ENCODE data around the gene SMPD3.

SMPD3 gene

GRCh38 chr16:68417711-68418301 is 30.5 kb downstream of the SMPD3 start:
- H3K36me3 ChIP-seq (ENCODE audit: control insufficient read depth, insufficient read depth, low read length) = no peaks in the 10 kb centered on the region
- no peak overlapping the region for H3K27ac ChIP-seq (ENCODE audit: low read depth, low read length)
- H3K9ac ChIP-seq (ENCODE audit: low read depth, low read length) = no peak overlapping the region
- H3K9me3 ChIP-seq (ENCODE audit: control insufficient read depth, insufficient read depth, low read length) = no peaks in the 10 kb centered on the region
- H3K27me3 ChIP-seq (ENCODE audit: control insufficient read depth, insufficient read depth, low read length) = no peaks in the 10 kb centered on the region
- no peaks in the 10 kb centered on the region for H3K4me1 ChIP-seq (ENCODE audit: control insufficient read depth, insufficient read depth, low read length)
- H3K4me3 ChIP-seq (ENCODE audit: low read depth, low read length) = no peak overlapping the region

DNA sequence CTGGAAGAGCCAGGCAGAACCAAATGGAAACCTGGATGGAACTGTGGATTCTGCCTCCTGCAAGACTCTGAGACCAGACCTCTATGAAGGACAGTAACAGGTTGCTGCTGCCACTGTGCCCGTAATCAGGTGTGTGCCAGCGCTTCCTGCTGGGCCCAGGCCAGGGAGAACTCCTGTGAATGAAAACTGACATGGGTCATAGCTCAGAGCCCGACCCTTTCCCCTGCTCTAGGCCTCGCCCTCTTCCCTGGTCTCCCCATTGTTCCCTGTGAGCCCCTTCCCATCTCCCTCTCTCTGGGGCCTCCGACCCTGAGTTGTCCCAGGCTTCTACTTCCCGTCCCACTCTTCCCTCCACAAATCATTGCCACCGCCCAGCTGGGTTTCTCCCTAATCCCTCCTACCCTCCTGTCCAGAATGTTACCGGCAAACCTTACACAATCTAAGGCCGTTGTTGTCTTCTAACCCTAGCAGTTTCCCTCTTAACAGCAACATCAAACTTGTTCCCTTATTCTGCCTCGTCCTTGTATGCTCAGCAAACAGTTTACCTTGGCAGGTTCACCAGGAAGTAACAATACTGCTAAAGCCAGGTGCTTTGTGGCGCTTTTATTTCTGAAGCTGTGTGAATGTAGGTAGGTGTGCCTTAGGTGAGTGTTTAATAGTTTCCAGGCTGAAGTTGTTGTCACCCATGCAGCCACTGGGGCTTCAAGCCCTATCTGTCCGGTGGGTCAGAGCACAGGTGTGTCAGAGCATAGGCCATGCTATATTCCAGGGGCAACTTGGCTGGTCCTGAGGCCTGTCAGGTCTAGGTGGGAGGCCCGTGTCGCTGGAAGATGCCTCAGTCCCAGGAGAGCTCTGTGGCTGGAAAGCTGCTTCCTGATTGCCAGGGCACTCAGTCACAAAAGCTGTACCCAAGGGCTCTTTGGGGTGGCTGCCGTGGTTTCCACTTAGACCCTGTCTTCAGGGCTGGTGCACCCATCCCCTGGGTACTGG is 32.0 kb downstream of the SMPD3 start:
- Histone ChIP-seq H3K27ac (ENCODE audit: low read depth, low read length) (no peak overlapping the region), H3K9ac (ENCODE audit: low read depth, low read length) (no peak overlapping the region), H3K4me3 (ENCODE audit: low read depth, low read length) (no peak overlapping the region), H3K36me3 (ENCODE audit: control insufficient read depth, insufficient read depth, low read length) (no peaks in the 10 kb centered on the region), H3K4me1 (ENCODE audit: control insufficient read depth, insufficient read depth, low read length) (no peaks in the 10 kb centered on the region), H3K27me3 (ENCODE audit: control insufficient read depth, insufficient read depth, low read length) (no peaks in the 10 kb centered on the region), H3K9me3 (ENCODE audit: control insufficient read depth, insufficient read depth, low read length) (no peaks in the 10 kb centered on the region)

DNA sequence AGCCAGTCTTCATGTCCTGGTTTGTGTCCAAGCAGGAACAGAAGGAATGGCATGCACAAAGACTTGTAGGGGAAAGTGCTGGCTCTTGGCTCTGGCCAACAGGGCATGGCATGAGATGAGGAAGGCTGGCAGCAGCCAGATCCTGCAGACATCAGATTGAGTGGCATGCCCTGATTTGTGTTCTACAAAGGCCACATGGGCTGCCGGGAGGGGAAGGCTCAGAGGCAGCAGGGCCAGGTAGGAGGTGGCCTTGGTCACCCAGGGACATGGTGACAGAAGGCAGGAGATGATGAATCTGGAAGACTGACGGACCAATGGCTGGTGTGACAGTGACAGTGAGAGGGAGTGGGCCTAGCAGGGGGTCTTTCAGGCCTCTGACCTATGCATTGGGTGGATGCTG is 33.7 kb downstream of the SMPD3 start:
- no peak overlapping the region for H3K9ac ChIP-seq (ENCODE audit: low read depth, low read length)
- H3K27ac ChIP-seq (ENCODE audit: low read depth, low read length) = no peak overlapping the region
- H3K4me1 ChIP-seq (ENCODE audit: control insufficient read depth, insufficient read depth, low read length) = no peaks in the 10 kb centered on the region
- H3K4me3 ChIP-seq (ENCODE audit: low read depth, low read length) = no peak overlapping the region
- H3K36me3 ChIP-seq (ENCODE audit: control insufficient read depth, insufficient read depth, low read length) = no peaks in the 10 kb centered on the region
- no peaks in the 10 kb centered on the region for H3K27me3 ChIP-seq (ENCODE audit: control insufficient read depth, insufficient read depth, low read length)
- H3K9me3 ChIP-seq (ENCODE audit: control insufficient read depth, insufficient read depth, low read length) = no peaks in the 10 kb centered on the region

- no peaks in the 10 kb centered on the region for H3K36me3 ChIP-seq (ENCODE audit: control insufficient read depth, insufficient read depth, low read length)
- no peaks in the 10 kb centered on the region for H3K9me3 ChIP-seq (ENCODE audit: control insufficient read depth, insufficient read depth, low read length)
- H3K9ac ChIP-seq (ENCODE audit: low read depth, low read length) = no peak overlapping the region
- no peaks in the 10 kb centered on the region for H3K27me3 ChIP-seq (ENCODE audit: control insufficient read depth, insufficient read depth, low read length)
- no peak overlapping the region for H3K4me3 ChIP-seq (ENCODE audit: low read depth, low read length)
- no peak overlapping the region for H3K27ac ChIP-seq (ENCODE audit: low read depth, low read length)
- H3K4me1 ChIP-seq (ENCODE audit: control insufficient read depth, insufficient read depth, low read length) = peaks cover 10% of the 10 kb centered on the region
Measured at GRCh38 chr16:68412061-68412460, 36.2 kb downstream of the SMPD3 start.

DNA sequence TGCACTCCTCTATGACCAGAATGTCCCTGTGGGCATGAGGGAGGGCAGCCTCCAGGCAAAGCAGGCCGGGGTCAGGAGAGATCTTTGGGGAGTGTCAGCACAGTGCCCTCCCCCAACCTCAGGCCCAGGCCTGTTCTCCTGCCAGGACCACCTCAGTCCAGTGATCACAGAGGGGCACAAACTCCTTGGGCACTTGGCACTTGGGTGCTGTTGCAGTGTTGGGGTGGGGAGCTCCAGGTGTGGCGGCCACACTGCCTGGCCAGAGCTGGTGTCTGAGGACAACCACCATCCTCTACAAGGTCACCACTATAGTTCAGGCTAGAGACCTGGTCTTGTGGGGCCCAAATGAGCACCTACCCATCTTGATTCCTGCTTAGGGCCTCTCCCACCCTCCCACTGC is 37.2 kb downstream of the SMPD3 start:
- H3K4me3 ChIP-seq (ENCODE audit: low read depth, low read length) = no peak overlapping the region
- no peaks in the 10 kb centered on the region for H3K36me3 ChIP-seq (ENCODE audit: control insufficient read depth, insufficient read depth, low read length)
- no peaks in the 10 kb centered on the region for H3K27me3 ChIP-seq (ENCODE audit: control insufficient read depth, insufficient read depth, low read length)
- no peaks in the 10 kb centered on the region for H3K9me3 ChIP-seq (ENCODE audit: control insufficient read depth, insufficient read depth, low read length)
- H3K9ac ChIP-seq (ENCODE audit: low read depth, low read length) = no peak overlapping the region
- H3K27ac ChIP-seq (ENCODE audit: low read depth, low read length) = no peak overlapping the region
- H3K4me1 ChIP-seq (ENCODE audit: control insufficient read depth, insufficient read depth, low read length) = peaks cover 16% of the 10 kb centered on the region

DNA sequence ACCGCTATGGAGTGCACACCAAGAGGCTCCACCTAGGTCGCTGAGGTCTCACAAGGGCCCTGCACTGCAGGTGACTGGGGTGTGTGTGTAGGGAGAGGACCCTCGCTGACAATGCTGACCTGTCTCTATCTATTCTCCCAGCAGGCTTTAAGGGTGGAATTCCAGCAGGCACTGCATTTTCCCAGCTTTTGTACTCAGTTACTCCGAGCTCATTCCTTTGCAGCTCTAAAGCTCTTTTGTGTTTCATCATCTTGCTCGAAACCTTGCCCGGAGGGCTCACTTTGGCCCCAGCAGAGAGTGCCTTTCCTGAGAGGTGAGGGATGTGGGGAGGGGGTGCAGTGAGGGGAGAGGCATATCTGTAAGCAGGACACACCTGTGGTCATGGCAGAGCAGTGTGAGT is 39.3 kb downstream of the SMPD3 start:
- Histone ChIP-seq H3K27me3 (ENCODE audit: control insufficient read depth, insufficient read depth, low read length) (no peaks in the 10 kb centered on the region), H3K9ac (ENCODE audit: low read depth, low read length) (no peak overlapping the region), H3K9me3 (ENCODE audit: control insufficient read depth, insufficient read depth, low read length) (no peaks in the 10 kb centered on the region), H3K4me1 (ENCODE audit: control insufficient read depth, insufficient read depth, low read length) (peaks cover 16% of the 10 kb centered on the region), H3K27ac (ENCODE audit: low read depth, low read length) (peak overlapping the region; percentile 60), H3K36me3 (ENCODE audit: control insufficient read depth, insufficient read depth, low read length) (no peaks in the 10 kb centered on the region), H3K4me3 (ENCODE audit: low read depth, low read length) (no peak overlapping the region)

DNA sequence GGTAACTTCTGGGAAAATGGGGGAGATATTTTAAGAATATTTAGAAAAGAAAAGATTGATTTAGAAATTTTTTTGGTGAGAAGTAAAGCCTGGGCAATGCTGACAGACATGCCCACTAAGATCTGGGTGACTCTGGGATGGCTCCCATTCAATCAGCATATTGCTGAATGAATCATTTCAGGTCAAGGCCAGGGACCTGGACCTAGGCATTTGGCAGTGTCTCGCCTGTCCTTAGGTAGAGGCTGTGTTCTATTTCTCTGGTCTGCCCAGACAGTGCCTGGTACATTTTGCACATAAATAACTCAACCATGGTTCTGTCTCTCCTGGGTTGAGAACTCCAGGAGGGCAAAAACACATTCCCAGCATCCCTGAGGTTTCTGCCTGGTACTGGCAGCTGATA is 39.9 kb downstream of the SMPD3 start:
- Histone ChIP-seq H3K27ac (ENCODE audit: low read depth, low read length) (peak overlapping the region; percentile 60), H3K36me3 (ENCODE audit: control insufficient read depth, insufficient read depth, low read length) (no peaks in the 10 kb centered on the region), H3K4me3 (ENCODE audit: low read depth, low read length) (no peak overlapping the region), H3K4me1 (ENCODE audit: control insufficient read depth, insufficient read depth, low read length) (peaks cover 16% of the 10 kb centered on the region), H3K9ac (ENCODE audit: low read depth, low read length) (no peak overlapping the region), H3K9me3 (ENCODE audit: control insufficient read depth, insufficient read depth, low read length) (no peaks in the 10 kb centered on the region), H3K27me3 (ENCODE audit: control insufficient read depth, insufficient read depth, low read length) (no peaks in the 10 kb centered on the region)

- no peaks in the 10 kb centered on the region for H3K9me3 ChIP-seq (ENCODE audit: control insufficient read depth, insufficient read depth, low read length)
- H3K9ac ChIP-seq (ENCODE audit: low read depth, low read length) = no peak overlapping the region
- H3K27ac ChIP-seq (ENCODE audit: low read depth, low read length) = no peak overlapping the region
- no peaks in the 10 kb centered on the region for H3K27me3 ChIP-seq (ENCODE audit: control insufficient read depth, insufficient read depth, low read length)
- H3K36me3 ChIP-seq (ENCODE audit: control insufficient read depth, insufficient read depth, low read length) = no peaks in the 10 kb centered on the region
- H3K4me3 ChIP-seq (ENCODE audit: low read depth, low read length) = no peak overlapping the region
- H3K4me1 ChIP-seq (ENCODE audit: control insufficient read depth, insufficient read depth, low read length) = peaks cover 22% of the 10 kb centered on the region
Measured at GRCh38 chr16:68406458-68407152, 41.7 kb downstream of the SMPD3 start.

GRCh38 chr16:68404736-68405345 is 43.5 kb downstream of the SMPD3 start:
- H3K9ac ChIP-seq (ENCODE audit: low read depth, low read length) = no peak overlapping the region
- H3K27ac ChIP-seq (ENCODE audit: low read depth, low read length) = no peak overlapping the region
- H3K4me3 ChIP-seq (ENCODE audit: low read depth, low read length) = no peak overlapping the region
- H3K9me3 ChIP-seq (ENCODE audit: control insufficient read depth, insufficient read depth, low read length) = no peaks in the 10 kb centered on the region
- H3K36me3 ChIP-seq (ENCODE audit: control insufficient read depth, insufficient read depth, low read length) = no peaks in the 10 kb centered on the region
- peaks cover 22% of the 10 kb centered on the region for H3K4me1 ChIP-seq (ENCODE audit: control insufficient read depth, insufficient read depth, low read length)
- H3K27me3 ChIP-seq (ENCODE audit: control insufficient read depth, insufficient read depth, low read length) = no peaks in the 10 kb centered on the region

DNA sequence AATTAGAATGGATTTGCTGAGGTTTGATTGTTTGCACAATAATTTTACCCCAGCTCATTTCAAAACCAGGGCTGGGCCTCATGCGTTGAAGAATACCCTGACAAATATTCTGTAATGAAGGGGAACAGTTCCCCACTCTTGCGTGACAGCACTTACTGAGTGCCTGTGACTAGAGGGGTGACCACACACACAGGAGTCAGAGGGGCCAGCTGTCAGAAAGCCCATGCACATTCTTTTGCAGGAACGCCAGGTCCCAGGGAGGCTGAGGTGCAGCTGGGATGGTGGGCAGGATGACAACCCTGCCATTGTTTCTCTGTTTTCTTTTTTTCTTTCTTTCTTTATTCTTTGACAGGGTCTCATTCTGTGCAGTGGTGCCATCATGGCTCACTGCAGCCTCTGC is 44.6 kb downstream of the SMPD3 start:
- no peak overlapping the region for H3K27ac ChIP-seq (ENCODE audit: low read depth, low read length)
- no peaks in the 10 kb centered on the region for H3K9me3 ChIP-seq (ENCODE audit: control insufficient read depth, insufficient read depth, low read length)
- no peak overlapping the region for H3K4me3 ChIP-seq (ENCODE audit: low read depth, low read length)
- no peaks in the 10 kb centered on the region for H3K36me3 ChIP-seq (ENCODE audit: control insufficient read depth, insufficient read depth, low read length)
- peaks cover 16% of the 10 kb centered on the region for H3K4me1 ChIP-seq (ENCODE audit: control insufficient read depth, insufficient read depth, low read length)
- H3K9ac ChIP-seq (ENCODE audit: low read depth, low read length) = no peak overlapping the region
- H3K27me3 ChIP-seq (ENCODE audit: control insufficient read depth, insufficient read depth, low read length) = no peaks in the 10 kb centered on the region
